ENCODE data around the gene ERP27.

The ERP27 gene

GRCh38 chr12:14905269-14906004, 32.9 kb downstream of the ERP27 start:
- H3K4me3 ChIP-seq (ENCODE audit: low read depth, low read length): no peak overlapping the region

GRCh38 chr12:14904854-14905253, 33.5 kb downstream of the ERP27 start:
- no peak overlapping the region for H3K4me3 ChIP-seq (ENCODE audit: low read depth, low read length)

GRCh38 chr12:14903386-14904098, 34.8 kb downstream of the ERP27 start:
- H3K4me3 ChIP-seq (ENCODE audit: low read depth, low read length): no peak overlapping the region

- no peak overlapping the region for H3K4me3 ChIP-seq (ENCODE audit: low read depth, low read length)
Observed at GRCh38 chr12:14902465-14902864, 35.9 kb downstream of the ERP27 start.

- H3K4me3 ChIP-seq (ENCODE audit: low read depth, low read length): no peak overlapping the region
Observed at GRCh38 chr12:14901228-14901562, 37.1 kb downstream of the ERP27 start.

- no peak overlapping the region for H3K4me3 ChIP-seq (ENCODE audit: low read depth, low read length)
Observed at GRCh38 chr12:14900521-14901227, 37.7 kb downstream of the ERP27 start.

GRCh38 chr12:14896521-14897169, 41.7 kb downstream of the ERP27 start:
- no peak overlapping the region for H3K4me3 ChIP-seq (ENCODE audit: low read depth, low read length)

GRCh38 chr12:14893506-14894250, 44.7 kb downstream of the ERP27 start:
- no peak overlapping the region for H3K4me3 ChIP-seq (ENCODE audit: low read depth, low read length)

- no peak overlapping the region for H3K4me3 ChIP-seq (ENCODE audit: low read depth, low read length)
Observed at GRCh38 chr12:14892726-14893505, 45.4 kb downstream of the ERP27 start.

- no peak overlapping the region for H3K4me3 ChIP-seq (ENCODE audit: low read depth, low read length)
Observed at GRCh38 chr12:14890701-14891100, 47.6 kb downstream of the ERP27 start.

GRCh38 chr12:14886271-14886670, 52.1 kb downstream of the ERP27 start:
- no peak overlapping the region for H3K4me3 ChIP-seq (ENCODE audit: low read depth, low read length)

- no peak within 1 kb of the TSS for H3K4me3 ChIP-seq (ENCODE audit: low read depth, low read length)
Observed at GRCh38 chr12:14885718-14886221, 52.6 kb downstream of the ERP27 start, which contains the start of gene MGP. Gene MGP (minus strand): TSS chr12:14885854. CDS start chr12:14885791, 63 bp downstream.

GRCh38 chr12:14884458-14884878, 53.9 kb downstream of the ERP27 start:
- no peak overlapping the region for H3K4me3 ChIP-seq (ENCODE audit: low read depth, low read length)

- H3K4me3 ChIP-seq (ENCODE audit: low read depth, low read length): no peak overlapping the region
Observed at GRCh38 chr12:14883686-14884085, 54.7 kb downstream of the ERP27 start.

- no peak overlapping the region for H3K4me3 ChIP-seq (ENCODE audit: low read depth, low read length)
Observed at GRCh38 chr12:14880890-14881453, 57.4 kb downstream of the ERP27 start.

GRCh38 chr12:14879222-14879933, 59.0 kb downstream of the ERP27 start:
- no peak overlapping the region for H3K4me3 ChIP-seq (ENCODE audit: low read depth, low read length)

- H3K4me3 ChIP-seq (ENCODE audit: low read depth, low read length): no peak overlapping the region
Observed at GRCh38 chr12:14878488-14878887, 59.8 kb downstream of the ERP27 start.

- no peak overlapping the region for H3K4me3 ChIP-seq (ENCODE audit: low read depth, low read length)
Observed at GRCh38 chr12:14876833-14877232, 61.5 kb downstream of the ERP27 start.

- H3K4me3 ChIP-seq (ENCODE audit: low read depth, low read length): no peak overlapping the region
Observed at GRCh38 chr12:14874882-14875281, 63.5 kb downstream of the ERP27 start.

All from iPS-11a (cell line).